Measurements from ENCODE around the gene TYR. TPM values are rescaled to one million over a fixed set of nuclear protein-coding genes. Genes with fewer than 3 reads are reported as not detected.
"Not testable (repeated sequence)": the region's sequence is repeated elsewhere in the genome, so short reads cannot be mapped to it uniquely, and the experiment has no call there.

TYR gene
- polyA plus RNA-seq, 4 donors = not detected

GRCh38 chr11:89281032-89281677 lies 103.5 kb downstream of the TYR start:
- H3K4me3 ChIP-seq (ENCODE audit: low read depth in 1 of 3, low read length in 3 of 3); H3K9me3 ChIP-seq (ENCODE audit: control insufficient read depth in 2 of 2, insufficient read depth in 1 of 2, low read depth in 1 of 2, low read length in 1 of 2); H3K36me3 ChIP-seq (ENCODE audit: control insufficient read depth in 3 of 3, insufficient read depth in 2 of 3, low read depth in 1 of 3, low read length in 3 of 3); DNase-seq; FAIRE-seq; H3K4me1 ChIP-seq (ENCODE audit: control insufficient read depth in 3 of 3, insufficient read depth in 2 of 3, low read depth in 1 of 3, low read length in 2 of 3); H3K27ac ChIP-seq (ENCODE audit: low read depth in 1 of 3, low read length in 2 of 3); H3K27me3 ChIP-seq (ENCODE audit: control insufficient read depth in 3 of 3, insufficient read depth in 3 of 3, low read length in 3 of 3): not testable (repeated sequence)
- WGBS, 3 donors = 57 to 68% (median 61%) methylated on average over 3 of the region's 3 CpGs

GRCh38 chr11:89286601-89287000 lies 108.9 kb downstream of the TYR start:
- not testable (repeated sequence) for H3K27me3 ChIP-seq (ENCODE audit: control insufficient read depth in 3 of 3, insufficient read depth in 3 of 3, low read length in 3 of 3); H3K4me3 ChIP-seq (ENCODE audit: low read depth in 1 of 3, low read length in 3 of 3); H3K36me3 ChIP-seq (ENCODE audit: control insufficient read depth in 3 of 3, insufficient read depth in 2 of 3, low read depth in 1 of 3, low read length in 3 of 3); DNase-seq; H3K9me3 ChIP-seq (ENCODE audit: control insufficient read depth in 2 of 2, insufficient read depth in 1 of 2, low read depth in 1 of 2, low read length in 1 of 2); FAIRE-seq; H3K27ac ChIP-seq (ENCODE audit: low read depth in 1 of 3, low read length in 2 of 3); H3K4me1 ChIP-seq (ENCODE audit: control insufficient read depth in 3 of 3, insufficient read depth in 2 of 3, low read depth in 1 of 3, low read length in 2 of 3)
- 72 to 74% (median 73%) methylated on average over 1 of the region's 1 CpG for WGBS, 3 donors

GRCh38 chr11:89288004-89288403 lies 110.3 kb downstream of the TYR start:
- not testable (repeated sequence) for H3K4me3 ChIP-seq (ENCODE audit: low read depth in 1 of 3, low read length in 3 of 3); H3K4me1 ChIP-seq (ENCODE audit: control insufficient read depth in 3 of 3, insufficient read depth in 2 of 3, low read depth in 1 of 3, low read length in 2 of 3); FAIRE-seq; H3K27ac ChIP-seq (ENCODE audit: low read depth in 1 of 3, low read length in 2 of 3); H3K9me3 ChIP-seq (ENCODE audit: control insufficient read depth in 2 of 2, insufficient read depth in 1 of 2, low read depth in 1 of 2, low read length in 1 of 2); DNase-seq; H3K36me3 ChIP-seq (ENCODE audit: control insufficient read depth in 3 of 3, insufficient read depth in 2 of 3, low read depth in 1 of 3, low read length in 3 of 3); H3K27me3 ChIP-seq (ENCODE audit: control insufficient read depth in 3 of 3, insufficient read depth in 3 of 3, low read length in 3 of 3)
- WGBS, 3 donors = 86 to 91% (median 90%) methylated on average over 3 of the region's 3 CpGs

- Histone ChIP-seq H3K27ac (ENCODE audit: low read depth in 1 of 3, low read length in 2 of 3) (no peak overlapping the region), H3K27me3 (ENCODE audit: control insufficient read depth in 3 of 3, insufficient read depth in 3 of 3, low read length in 3 of 3) (no peaks in the 10 kb centered on the region), H3K36me3 (ENCODE audit: control insufficient read depth in 3 of 3, insufficient read depth in 2 of 3, low read depth in 1 of 3, low read length in 3 of 3) (no peaks in the 10 kb centered on the region), H3K4me3 (ENCODE audit: low read depth in 1 of 3, low read length in 3 of 3) (no peak overlapping the region), H3K9me3 (ENCODE audit: control insufficient read depth in 2 of 2, insufficient read depth in 1 of 2, low read depth in 1 of 2, low read length in 1 of 2) (no peaks in the 10 kb centered on the region), H3K4me1 (ENCODE audit: control insufficient read depth in 3 of 3, insufficient read depth in 2 of 3, low read depth in 1 of 3, low read length in 2 of 3) (no peaks in the 10 kb centered on the region)
- WGBS, 3 donors = 27 to 37% (median 35%) methylated on average over 18 of the region's 18 CpGs
- no peak for DNase-seq
- no peak for FAIRE-seq
These were observed 116.4 kb downstream of the TYR start for GRCh38 chr11:89293965-89294679.

- FAIRE-seq; H3K4me1 ChIP-seq (ENCODE audit: control insufficient read depth in 3 of 3, insufficient read depth in 2 of 3, low read depth in 1 of 3, low read length in 2 of 3); H3K9me3 ChIP-seq (ENCODE audit: control insufficient read depth in 2 of 2, insufficient read depth in 1 of 2, low read depth in 1 of 2, low read length in 1 of 2); H3K4me3 ChIP-seq (ENCODE audit: low read depth in 1 of 3, low read length in 3 of 3); H3K27ac ChIP-seq (ENCODE audit: low read depth in 1 of 3, low read length in 2 of 3); H3K27me3 ChIP-seq (ENCODE audit: control insufficient read depth in 3 of 3, insufficient read depth in 3 of 3, low read length in 3 of 3); H3K36me3 ChIP-seq (ENCODE audit: control insufficient read depth in 3 of 3, insufficient read depth in 2 of 3, low read depth in 1 of 3, low read length in 3 of 3); DNase-seq: not testable (repeated sequence)
- whole genome bisulfite sequencing, 3 donors = 94 to 95% (median 95%) methylated on average over 7 of the region's 7 CpGs
These were observed 117.3 kb downstream of the TYR start for GRCh38 chr11:89295023-89295422.

- DNase-seq; FAIRE-seq; H3K27ac ChIP-seq (ENCODE audit: low read depth in 1 of 3, low read length in 2 of 3); H3K36me3 ChIP-seq (ENCODE audit: control insufficient read depth in 3 of 3, insufficient read depth in 2 of 3, low read depth in 1 of 3, low read length in 3 of 3); H3K4me1 ChIP-seq (ENCODE audit: control insufficient read depth in 3 of 3, insufficient read depth in 2 of 3, low read depth in 1 of 3, low read length in 2 of 3); H3K9me3 ChIP-seq (ENCODE audit: control insufficient read depth in 2 of 2, insufficient read depth in 1 of 2, low read depth in 1 of 2, low read length in 1 of 2); H3K27me3 ChIP-seq (ENCODE audit: control insufficient read depth in 3 of 3, insufficient read depth in 3 of 3, low read length in 3 of 3); H3K4me3 ChIP-seq (ENCODE audit: low read depth in 1 of 3, low read length in 3 of 3): not testable (repeated sequence)
- 25 to 68% (median 57%) methylated on average over 1 of the region's 1 CpG for WGBS, 3 donors
These were observed 125.4 kb downstream of the TYR start for GRCh38 chr11:89303029-89303428.

- not testable (repeated sequence) for H3K9me3 ChIP-seq (ENCODE audit: control insufficient read depth in 2 of 2, insufficient read depth in 1 of 2, low read depth in 1 of 2, low read length in 1 of 2); H3K27me3 ChIP-seq (ENCODE audit: control insufficient read depth in 3 of 3, insufficient read depth in 3 of 3, low read length in 3 of 3); H3K27ac ChIP-seq (ENCODE audit: low read depth in 1 of 3, low read length in 2 of 3); DNase-seq; FAIRE-seq; H3K4me3 ChIP-seq (ENCODE audit: low read depth in 1 of 3, low read length in 3 of 3); H3K36me3 ChIP-seq (ENCODE audit: control insufficient read depth in 3 of 3, insufficient read depth in 2 of 3, low read depth in 1 of 3, low read length in 3 of 3); H3K4me1 ChIP-seq (ENCODE audit: control insufficient read depth in 3 of 3, insufficient read depth in 2 of 3, low read depth in 1 of 3, low read length in 2 of 3)
- WGBS, 3 donors = 84 to 96% (median 94%) methylated on average over 1 of the region's 1 CpG
These were observed 130.6 kb downstream of the TYR start for GRCh38 chr11:89308272-89308671.

- DNase-seq; H3K27ac ChIP-seq (ENCODE audit: low read depth in 1 of 3, low read length in 2 of 3); H3K4me3 ChIP-seq (ENCODE audit: low read depth in 1 of 3, low read length in 3 of 3); H3K36me3 ChIP-seq (ENCODE audit: control insufficient read depth in 3 of 3, insufficient read depth in 2 of 3, low read depth in 1 of 3, low read length in 3 of 3); H3K9me3 ChIP-seq (ENCODE audit: control insufficient read depth in 2 of 2, insufficient read depth in 1 of 2, low read depth in 1 of 2, low read length in 1 of 2); H3K4me1 ChIP-seq (ENCODE audit: control insufficient read depth in 3 of 3, insufficient read depth in 2 of 3, low read depth in 1 of 3, low read length in 2 of 3); FAIRE-seq; H3K27me3 ChIP-seq (ENCODE audit: control insufficient read depth in 3 of 3, insufficient read depth in 3 of 3, low read length in 3 of 3): not testable (repeated sequence)
- WGBS, 3 donors = 51 to 78% (median 67%) methylated on average over 3 of the region's 3 CpGs
These were observed 131.8 kb downstream of the TYR start for GRCh38 chr11:89309321-89309985.
